SK-N-SH treated with all-trans-retinoic acid at 6 μM for 48 hours (cell line): Measurements from ENCODE around the gene TUFT1.

Experiments
- ATAC-seq: fragments of 200-7000 bp; cut with Tn5 transposase; 3 replicates; pipeline ENCODE4 v1.9.1; 2020; ENCODE audit warnings: mild to moderate bottlenecking, moderate library complexity
- ARNTL ChIP-seq: fragments of 450-650 bp; formaldehyde crosslinking; IDR thresholded peaks from 2 replicates; pipeline ENCODE4 v1.5.0; 2020; ENCODE audit warnings: low read depth, mild to moderate bottlenecking, moderate library complexity, borderline replicate concordance
- BACH2 ChIP-seq: fragments of 250-450 bp; sonication (Bioruptor Pico); IDR thresholded peaks from 2 replicates; pipeline ENCODE4 v1.9.0; 2021; ENCODE audit warnings: mild to moderate bottlenecking, borderline replicate concordance
- CSDC2 ChIP-seq: fragments of 250-450 bp; sonication (Bioruptor Pico); IDR thresholded peaks from 2 replicates; pipeline ENCODE4 v1.5.0; 2020; ENCODE audit warnings: mild to moderate bottlenecking, moderate library complexity
- ESRRG ChIP-seq: fragments of 250-450 bp; sonication (Bioruptor Pico); IDR thresholded peaks from 2 replicates; pipeline ENCODE4 v1.6.1; 2021; ENCODE audit warnings: mild to moderate bottlenecking
- GLIS3 ChIP-seq: fragments of 250-450 bp; sonication (Bioruptor Pico); IDR thresholded peaks from 2 replicates; pipeline ENCODE4 v1.5.0; 2020; ENCODE audit warnings: mild to moderate bottlenecking, moderate library complexity
- ISL1 ChIP-seq: fragments of 250-450 bp; sonication (Bioruptor Pico); IDR thresholded peaks from 2 replicates; pipeline ENCODE4 v2.1.2; 2022; ENCODE audit warnings: mild to moderate bottlenecking, moderate library complexity
- OSR1 ChIP-seq: fragments of 250-450 bp; sonication (Bioruptor Pico); IDR thresholded peaks from 2 replicates; pipeline ENCODE4 v1.8.0; 2022; ENCODE audit warnings: moderate library complexity, mild to moderate bottlenecking, inconsistent platforms
- PPARA ChIP-seq: fragments of 250-450 bp; sonication (Bioruptor Pico); IDR thresholded peaks from 2 replicates; pipeline ENCODE4 v1.5.0; 2020; ENCODE audit warnings: mild to moderate bottlenecking, borderline replicate concordance
- RARB ChIP-seq: fragments of 250-450 bp; sonication (Bioruptor Pico); IDR thresholded peaks from 2 replicates; pipeline ENCODE4 v1.8.0; 2021; ENCODE audit warnings: mild to moderate bottlenecking, moderate library complexity
- TCF4 ChIP-seq: fragments of 250-450 bp; sonication (Bioruptor Pico); IDR thresholded peaks from 2 replicates; pipeline ENCODE4 v1.8.0; 2021; ENCODE audit warnings: mild to moderate bottlenecking, moderate library complexity, borderline replicate concordance
- TOX ChIP-seq: fragments of 250-450 bp; sonication (Bioruptor Pico); IDR thresholded peaks from 2 replicates; pipeline ENCODE4 v1.8.0; 2021; ENCODE audit warnings: mild to moderate bottlenecking, moderate library complexity, borderline replicate concordance
- ZC3H10 ChIP-seq: fragments of 250-450 bp; sonication (Bioruptor Pico); IDR thresholded peaks from 2 replicates; pipeline ENCODE4 v1.5.1; 2021; ENCODE audit warnings: mild to moderate bottlenecking, moderate library complexity
- ZFP30 ChIP-seq: fragments of 450-650 bp; formaldehyde crosslinking; IDR thresholded peaks from 2 replicates; pipeline ENCODE4 v1.5.0; 2022; ENCODE audit warnings: mild to moderate bottlenecking, moderate library complexity
- ZNF565 ChIP-seq: fragments of 450-650 bp; formaldehyde crosslinking; conservative IDR thresholded peaks from 2 replicates; pipeline ENCODE4 v1.5.0; 2020; ENCODE audit warnings: low read depth, mild to moderate bottlenecking, moderate library complexity
- ZNF70 ChIP-seq: fragments of 450-650 bp; formaldehyde crosslinking; IDR thresholded peaks from 2 replicates; pipeline ENCODE4 v1.5.0; 2020; ENCODE audit warnings: mild to moderate bottlenecking, moderate library complexity
- ZNF8 ChIP-seq: fragments of 450-650 bp; formaldehyde crosslinking; IDR thresholded peaks from 2 replicates; pipeline ENCODE4 v1.5.0; 2020; ENCODE audit warnings: mild to moderate bottlenecking, moderate library complexity
- TF ChIP-seq, protein P1 (sequence below): fragments of 250-450 bp; sonication (Bioruptor Pico); IDR thresholded peaks from 2 replicates; pipeline ENCODE4 v1.8.0; 2020; ENCODE audit warnings: mild to moderate bottlenecking, moderate library complexity, borderline replicate concordance
- TF ChIP-seq, protein P2 (sequence below): fragments of 250-450 bp; sonication (Bioruptor Pico); IDR thresholded peaks from 2 replicates; pipeline ENCODE4 v1.8.0; 2021; ENCODE audit warnings: low read depth, mild to moderate bottlenecking, moderate library complexity, borderline replicate concordance
- TF ChIP-seq, protein P3 (sequence below): fragments of 250-450 bp; sonication (Bioruptor Pico); IDR thresholded peaks from 2 replicates; pipeline ENCODE4 v1.5.1; 2021; ENCODE audit warnings: mild to moderate bottlenecking, moderate library complexity
- TF ChIP-seq, protein P4 (sequence below): fragments of 250-450 bp; sonication (Bioruptor Pico); IDR thresholded peaks from 2 replicates; pipeline ENCODE4 v1.5.1; 2020; ENCODE audit warnings: low read depth, mild to moderate bottlenecking, moderate library complexity
- TF ChIP-seq, protein P5 (sequence below): fragments of 250-450 bp; sonication (Bioruptor Pico); IDR thresholded peaks from 2 replicates; pipeline ENCODE4 v1.5.0; 2020; ENCODE audit warnings: mild to moderate bottlenecking, moderate library complexity

The TUFT1 gene

DNA sequence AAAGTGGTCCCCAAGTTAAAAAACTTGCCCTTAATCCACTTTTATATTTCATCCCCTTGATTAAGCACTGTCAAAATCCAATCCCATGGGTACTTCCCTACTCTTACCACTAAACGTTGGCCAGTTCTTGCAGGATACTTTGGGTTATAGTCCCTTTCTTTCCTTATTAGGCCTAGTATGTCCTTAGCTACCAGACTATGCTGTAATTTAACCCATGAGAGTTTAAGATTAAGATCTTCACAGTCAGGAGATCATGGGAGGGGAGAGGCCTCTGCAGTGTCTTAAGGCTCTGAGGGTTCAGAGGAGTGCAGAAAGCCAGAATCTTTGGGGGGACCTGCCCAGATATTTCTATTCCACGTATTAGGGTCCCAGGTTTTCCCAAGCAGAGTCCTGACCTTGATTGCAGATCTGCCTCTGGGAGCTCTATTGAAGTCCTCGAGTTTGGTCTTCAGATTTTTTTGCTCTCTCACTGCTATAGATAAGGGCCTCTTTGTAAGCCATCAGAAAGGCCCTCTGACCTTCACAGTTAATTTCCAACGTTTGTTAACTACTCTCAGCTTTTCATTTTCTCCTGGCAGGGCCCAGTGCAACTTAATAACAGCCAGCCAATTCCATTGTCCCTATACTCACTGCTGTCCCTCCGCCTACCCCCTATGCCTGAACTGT lies 37.9 kb upstream of the TUFT1 start (continued):
- TF ChIP-seq, protein P1, sequence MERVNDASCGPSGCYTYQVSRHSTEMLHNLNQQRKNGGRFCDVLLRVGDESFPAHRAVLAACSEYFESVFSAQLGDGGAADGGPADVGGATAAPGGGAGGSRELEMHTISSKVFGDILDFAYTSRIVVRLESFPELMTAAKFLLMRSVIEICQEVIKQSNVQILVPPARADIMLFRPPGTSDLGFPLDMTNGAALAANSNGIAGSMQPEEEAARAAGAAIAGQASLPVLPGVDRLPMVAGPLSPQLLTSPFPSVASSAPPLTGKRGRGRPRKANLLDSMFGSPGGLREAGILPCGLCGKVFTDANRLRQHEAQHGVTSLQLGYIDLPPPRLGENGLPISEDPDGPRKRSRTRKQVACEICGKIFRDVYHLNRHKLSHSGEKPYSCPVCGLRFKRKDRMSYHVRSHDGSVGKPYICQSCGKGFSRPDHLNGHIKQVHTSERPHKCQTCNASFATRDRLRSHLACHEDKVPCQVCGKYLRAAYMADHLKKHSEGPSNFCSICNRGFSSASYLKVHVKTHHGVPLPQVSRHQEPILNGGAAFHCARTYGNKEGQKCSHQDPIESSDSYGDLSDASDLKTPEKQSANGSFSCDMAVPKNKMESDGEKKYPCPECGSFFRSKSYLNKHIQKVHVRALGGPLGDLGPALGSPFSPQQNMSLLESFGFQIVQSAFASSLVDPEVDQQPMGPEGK (CRISPR knock-in tag): no peak
- no peak for TF ChIP-seq ESRRG (CRISPR knock-in tag)

DNA sequence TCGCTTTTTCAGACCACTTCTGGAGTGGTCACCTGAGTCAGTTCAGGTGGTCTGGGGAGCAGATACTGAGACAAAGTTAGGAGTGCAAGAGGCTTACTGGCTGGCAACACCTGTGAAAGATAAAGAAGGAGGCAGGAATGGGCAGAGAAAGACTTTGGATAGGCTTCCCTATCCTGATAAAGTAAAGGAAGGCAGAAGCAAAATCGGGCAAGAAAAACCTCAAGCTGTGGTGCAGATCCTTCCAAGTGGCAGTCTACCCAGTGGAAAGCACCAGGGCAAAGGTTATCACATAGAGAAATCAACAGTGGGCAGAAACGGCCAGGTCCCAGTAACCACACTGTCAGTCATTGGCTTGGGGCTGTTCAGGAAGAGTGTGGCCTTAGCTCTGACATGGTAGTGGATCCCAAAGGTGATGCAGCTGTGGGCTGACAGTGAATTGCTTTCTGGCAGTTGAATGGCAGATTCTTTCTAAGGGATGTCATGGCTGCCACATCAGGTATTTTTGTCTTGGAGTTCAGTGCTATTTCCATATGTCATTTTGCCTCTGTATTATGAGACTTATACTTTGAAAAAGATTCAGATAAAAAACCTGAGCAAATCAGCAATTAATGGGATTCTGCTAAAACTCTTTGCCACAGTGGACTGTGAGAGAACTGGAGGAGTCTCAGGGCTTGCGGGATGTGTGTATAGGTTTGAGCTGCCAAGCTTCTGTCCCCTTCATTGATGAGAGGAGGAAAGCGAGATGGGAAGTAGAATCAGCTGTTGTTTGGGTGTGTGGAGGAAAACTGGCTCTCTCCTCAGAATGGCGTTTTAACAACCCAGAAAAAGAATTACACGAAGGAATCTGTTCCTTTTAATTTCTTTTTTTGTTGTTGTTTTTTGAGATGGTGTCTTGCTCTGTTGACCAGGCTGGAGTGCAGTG lies 37.0 kb upstream of the TUFT1 start:
- no peak for ATAC-seq
- TF ChIP-seq ZFP30 (CRISPR knock-in tag) (no peak), OSR1 (CRISPR knock-in tag) (no peak), TOX (CRISPR knock-in tag) (no peak), ISL1 (CRISPR knock-in tag) (no peak), BACH2 (CRISPR knock-in tag) (no peak), CSDC2 (no peak), ZNF70 (CRISPR knock-in tag) (no peak), ARNTL (no peak), GLIS3 (CRISPR knock-in tag) (no peak), ZC3H10 (CRISPR knock-in tag) (no peak), ZNF8 (CRISPR knock-in tag) (no peak), ZNF565 (CRISPR knock-in tag) (no peak), TCF4 (CRISPR knock-in tag) (no peak), PPARA (no peak)
- TF ChIP-seq, protein P2, sequence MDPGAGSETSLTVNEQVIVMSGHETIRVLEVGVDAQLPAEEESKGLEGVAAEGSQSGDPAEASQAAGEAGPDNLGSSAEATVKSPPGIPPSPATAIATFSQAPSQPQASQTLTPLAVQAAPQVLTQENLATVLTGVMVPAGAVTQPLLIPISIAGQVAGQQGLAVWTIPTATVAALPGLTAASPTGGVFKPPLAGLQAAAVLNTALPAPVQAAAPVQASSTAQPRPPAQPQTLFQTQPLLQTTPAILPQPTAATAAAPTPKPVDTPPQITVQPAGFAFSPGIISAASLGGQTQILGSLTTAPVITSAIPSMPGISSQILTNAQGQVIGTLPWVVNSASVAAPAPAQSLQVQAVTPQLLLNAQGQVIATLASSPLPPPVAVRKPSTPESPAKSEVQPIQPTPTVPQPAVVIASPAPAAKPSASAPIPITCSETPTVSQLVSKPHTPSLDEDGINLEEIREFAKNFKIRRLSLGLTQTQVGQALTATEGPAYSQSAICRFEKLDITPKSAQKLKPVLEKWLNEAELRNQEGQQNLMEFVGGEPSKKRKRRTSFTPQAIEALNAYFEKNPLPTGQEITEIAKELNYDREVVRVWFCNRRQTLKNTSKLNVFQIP (CRISPR knock-in tag): no peak
- TF ChIP-seq, protein P3, sequence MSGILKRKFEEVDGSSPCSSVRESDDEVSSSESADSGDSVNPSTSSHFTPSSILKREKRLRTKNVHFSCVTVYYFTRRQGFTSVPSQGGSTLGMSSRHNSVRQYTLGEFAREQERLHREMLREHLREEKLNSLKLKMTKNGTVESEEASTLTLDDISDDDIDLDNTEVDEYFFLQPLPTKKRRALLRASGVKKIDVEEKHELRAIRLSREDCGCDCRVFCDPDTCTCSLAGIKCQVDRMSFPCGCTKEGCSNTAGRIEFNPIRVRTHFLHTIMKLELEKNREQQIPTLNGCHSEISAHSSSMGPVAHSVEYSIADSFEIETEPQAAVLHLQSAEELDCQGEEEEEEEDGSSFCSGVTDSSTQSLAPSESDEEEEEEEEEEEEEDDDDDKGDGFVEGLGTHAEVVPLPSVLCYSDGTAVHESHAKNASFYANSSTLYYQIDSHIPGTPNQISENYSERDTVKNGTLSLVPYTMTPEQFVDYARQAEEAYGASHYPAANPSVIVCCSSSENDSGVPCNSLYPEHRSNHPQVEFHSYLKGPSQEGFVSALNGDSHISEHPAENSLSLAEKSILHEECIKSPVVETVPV (CRISPR knock-in tag): no peak
- TF ChIP-seq, protein P4, sequence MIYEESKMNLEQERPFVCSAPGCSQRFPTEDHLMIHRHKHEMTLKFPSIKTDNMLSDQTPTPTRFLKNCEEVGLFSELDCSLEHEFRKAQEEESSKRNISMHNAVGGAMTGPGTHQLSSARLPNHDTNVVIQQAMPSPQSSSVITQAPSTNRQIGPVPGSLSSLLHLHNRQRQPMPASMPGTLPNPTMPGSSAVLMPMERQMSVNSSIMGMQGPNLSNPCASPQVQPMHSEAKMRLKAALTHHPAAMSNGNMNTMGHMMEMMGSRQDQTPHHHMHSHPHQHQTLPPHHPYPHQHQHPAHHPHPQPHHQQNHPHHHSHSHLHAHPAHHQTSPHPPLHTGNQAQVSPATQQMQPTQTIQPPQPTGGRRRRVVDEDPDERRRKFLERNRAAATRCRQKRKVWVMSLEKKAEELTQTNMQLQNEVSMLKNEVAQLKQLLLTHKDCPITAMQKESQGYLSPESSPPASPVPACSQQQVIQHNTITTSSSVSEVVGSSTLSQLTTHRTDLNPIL (CRISPR knock-in tag): no peak

DNA sequence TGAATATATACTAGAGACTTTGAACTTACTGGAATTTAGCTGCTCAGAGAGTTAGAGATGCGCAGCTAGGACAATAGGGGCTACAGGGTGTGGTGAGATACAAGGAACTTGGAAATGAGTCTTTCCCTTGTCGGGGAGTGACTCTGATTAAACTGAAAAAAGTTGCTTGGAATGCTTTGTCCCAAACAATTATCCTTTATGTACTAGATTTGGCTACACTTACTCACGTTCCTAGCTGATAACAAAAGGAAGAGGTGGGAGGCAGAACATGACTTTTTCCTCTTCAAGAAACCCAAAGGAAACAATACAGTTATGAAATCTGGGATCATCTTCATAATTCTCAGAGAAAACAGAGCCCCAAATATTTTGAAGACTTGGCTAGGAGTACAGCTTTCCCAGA lies 35.9 kb upstream of the TUFT1 start:
- ATAC-seq: no peak
- TF ChIP-seq, protein P5, sequence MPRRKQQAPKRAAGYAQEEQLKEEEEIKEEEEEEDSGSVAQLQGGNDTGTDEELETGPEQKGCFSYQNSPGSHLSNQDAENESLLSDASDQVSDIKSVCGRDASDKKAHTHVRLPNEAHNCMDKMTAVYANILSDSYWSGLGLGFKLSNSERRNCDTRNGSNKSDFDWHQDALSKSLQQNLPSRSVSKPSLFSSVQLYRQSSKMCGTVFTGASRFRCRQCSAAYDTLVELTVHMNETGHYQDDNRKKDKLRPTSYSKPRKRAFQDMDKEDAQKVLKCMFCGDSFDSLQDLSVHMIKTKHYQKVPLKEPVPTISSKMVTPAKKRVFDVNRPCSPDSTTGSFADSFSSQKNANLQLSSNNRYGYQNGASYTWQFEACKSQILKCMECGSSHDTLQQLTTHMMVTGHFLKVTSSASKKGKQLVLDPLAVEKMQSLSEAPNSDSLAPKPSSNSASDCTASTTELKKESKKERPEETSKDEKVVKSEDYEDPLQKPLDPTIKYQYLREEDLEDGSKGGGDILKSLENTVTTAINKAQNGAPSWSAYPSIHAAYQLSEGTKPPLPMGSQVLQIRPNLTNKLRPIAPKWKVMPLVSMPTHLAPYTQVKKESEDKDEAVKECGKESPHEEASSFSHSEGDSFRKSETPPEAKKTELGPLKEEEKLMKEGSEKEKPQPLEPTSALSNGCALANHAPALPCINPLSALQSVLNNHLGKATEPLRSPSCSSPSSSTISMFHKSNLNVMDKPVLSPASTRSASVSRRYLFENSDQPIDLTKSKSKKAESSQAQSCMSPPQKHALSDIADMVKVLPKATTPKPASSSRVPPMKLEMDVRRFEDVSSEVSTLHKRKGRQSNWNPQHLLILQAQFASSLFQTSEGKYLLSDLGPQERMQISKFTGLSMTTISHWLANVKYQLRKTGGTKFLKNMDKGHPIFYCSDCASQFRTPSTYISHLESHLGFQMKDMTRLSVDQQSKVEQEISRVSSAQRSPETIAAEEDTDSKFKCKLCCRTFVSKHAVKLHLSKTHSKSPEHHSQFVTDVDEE: no peak
- TF ChIP-seq, protein P1 (CRISPR knock-in tag): no peak
- TF ChIP-seq TOX (CRISPR knock-in tag) (no peak), ISL1 (CRISPR knock-in tag) (no peak), ARNTL (no peak), BACH2 (CRISPR knock-in tag) (no peak), GLIS3 (CRISPR knock-in tag) (no peak), ZFP30 (CRISPR knock-in tag) (no peak), RARB (CRISPR knock-in tag) (no peak)
- TF ChIP-seq, protein P2 (CRISPR knock-in tag): no peak
- TF ChIP-seq, protein P3 (CRISPR knock-in tag): no peak
